Keratinocyte (primary cell): ENCODE measurements around the gene TRAP1.

ENCODE experiments used
- CTCF ChIP-seq, 3 experiments: IDR thresholded peaks in 1 of 3; conservative IDR thresholded peaks in 1 of 3; optimal IDR thresholded peaks in 1 of 3; 2 replicates in 2 of 3; 3 replicates in 1 of 3; pipeline versions ENCODE3 to v1.5.1; 2011; ENCODE audit warnings: low read length in 3 of 3, mild to moderate bottlenecking in 3 of 3, moderate library complexity in 2 of 3, control low read depth in 1 of 3, inconsistent platforms in 1 of 3; ENCODE audit not compliant: insufficient read depth in 2 of 3; ENCODE audit errors: extremely low read depth in 1 of 3
- EZH2 ChIP-seq: IDR thresholded peaks from one replicate; pipeline ENCODE4 v1.6.1; 2012; ENCODE audit warnings: inconsistent platforms, mild to moderate bottlenecking, low read length, moderate library complexity

- TF ChIP-seq CTCF (optimal IDR thresholded peaks at IDR 0.05 in 1 of 3, IDR thresholded peaks at IDR 0.05 in 1 of 3, conservative IDR thresholded peaks at IDR 0.05 in 1 of 3; ENCODE audit: extremely low read depth in 1 of 3, insufficient read depth in 2 of 3, low read length in 3 of 3) (no peak), EZH2 (no peak)
Measured at GRCh38 chr16:3726021-3726687, 8.8 kb upstream of the TRAP1 start.
